Left cardiac atrium (tissue), 4 donors: ENCODE data around the gene KRT34. TPM values are rescaled to one million over a fixed set of nuclear protein-coding genes. Genes with fewer than 3 reads are reported as not detected.
"Not testable (repeated sequence)": the region's sequence is repeated elsewhere in the genome, so short reads cannot be mapped to it uniquely, and the experiment has no call there.

Source experiments
- ATAC-seq, 2 donors: fragments of 200-7000 bp; cut with Tn5 transposase; one replicate each; pipeline ENCODE4 v1.9.1; 2020; ENCODE audit warnings: mild to moderate bottlenecking in 2 of 2, moderate library complexity in 2 of 2
- DNase-seq: peaks from one replicate; pipeline ENCODE4 v3.0.0-alpha.2; 2020
- intact Hi-C, 2 donors: fragments of 100-400 bp; cut with DNase I; formaldehyde crosslinking; loops; one replicate each; pipeline versions ENCODE4 v1.14.1 to v1.15.1; 2022 to 2023
- total RNA-seq, 2 donors: library from RNA; stranded (reverse); fragmentation: NEBNext Ultra II Directional; extraction: Animal tissue kit (Norgen Biotek cat#: 25700); gene quantifications; one replicate each; pipeline ENCODE4 v1.2.1, GENCODE V29; 2021
- donor health status: DM: no; HTN: yes; CAD: no.
- donor health status: DM: no; HTN: yes; CAD: no; lungs with severe emphysema.
- donor health status: DM: yes; HTN: yes; CAD: no.
- donor health status: Dilated cardiomyopathy.

Gene KRT34
- total RNA-seq, 2 donors from 2014 or later: not detected

DNA sequence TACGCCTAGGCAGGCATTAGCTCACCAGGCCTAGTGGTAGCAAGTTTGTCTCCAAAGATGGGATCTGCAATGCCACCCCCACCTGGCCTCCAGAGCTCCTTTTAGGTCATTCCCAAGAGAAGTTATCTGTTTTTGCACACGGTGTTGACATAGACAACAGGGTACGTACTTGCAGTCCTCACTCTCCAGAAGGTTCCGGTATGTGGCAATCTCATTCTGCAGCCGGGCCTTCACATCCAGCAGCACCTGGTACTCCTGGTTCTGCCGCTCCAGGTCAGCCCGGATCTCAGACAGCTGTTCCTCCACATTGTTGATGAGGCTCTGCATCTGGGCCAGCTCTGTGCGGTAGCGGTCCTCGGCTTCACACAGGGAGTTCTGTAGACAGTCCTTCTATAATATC lies 25.1 kb upstream of the KRT34 start:
- ATAC-seq (no peak), DNase-seq (no peak)
- intact Hi-C loops: no loop called here

DNA sequence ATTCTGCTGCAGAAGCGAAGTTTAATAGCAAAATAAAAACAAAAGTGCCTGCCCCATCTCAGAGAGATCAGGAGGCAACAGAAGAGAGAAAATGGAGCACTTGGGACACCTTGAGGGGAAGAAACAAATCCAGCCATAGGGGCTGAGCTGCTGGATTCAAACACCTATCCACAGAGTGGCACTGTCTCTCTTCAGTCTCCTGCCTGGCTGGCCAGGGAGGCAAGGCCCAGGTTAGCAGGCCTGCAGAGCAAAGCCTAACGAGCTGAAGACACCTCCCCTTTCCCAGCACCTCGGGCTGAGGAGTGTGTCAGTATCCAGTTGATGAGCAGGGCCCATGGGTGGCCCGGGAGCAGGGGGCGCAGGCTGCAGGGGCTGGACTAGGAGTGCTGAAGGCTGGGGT lies 24.1 kb upstream of the KRT34 start:
- intact Hi-C loops: no loop called here
- DNase-seq (no peak), ATAC-seq (peak in 1 of 2 donors; percentile 57)

DNA sequence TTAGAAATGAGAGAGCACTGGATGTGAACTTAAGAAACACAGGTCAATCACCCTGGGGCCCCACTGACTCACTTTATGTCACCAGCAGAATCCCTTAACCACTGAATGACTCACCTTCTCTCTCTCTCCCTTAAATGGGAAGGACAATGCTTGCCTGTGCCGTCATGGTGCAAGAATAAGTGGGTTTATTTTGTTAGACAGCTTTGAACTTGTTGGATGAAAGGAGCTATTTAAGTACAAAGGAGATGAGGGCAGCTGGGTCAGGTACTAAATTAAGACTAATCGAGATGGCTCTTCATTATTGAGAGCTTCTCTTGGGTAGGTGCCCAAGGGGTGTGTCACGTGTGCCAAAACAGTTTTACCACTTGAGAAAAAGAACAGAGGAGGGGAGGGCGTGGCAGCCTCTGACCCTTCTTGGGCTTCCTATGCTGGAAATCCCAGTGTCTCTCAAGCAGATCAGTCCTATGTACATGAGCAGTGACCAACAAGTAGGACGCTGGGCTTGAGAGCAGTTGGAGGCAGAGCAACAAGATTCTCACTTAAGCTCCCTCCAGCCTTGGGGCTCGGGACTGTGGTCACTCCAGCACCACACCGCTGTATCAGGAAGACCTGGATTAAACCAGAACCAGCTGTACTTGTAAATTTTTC lies 22.0 kb upstream of the KRT34 start:
- no peak for DNase-seq
- peak; percentile 57 to 85 for ATAC-seq
- intact Hi-C loops: no loop called here

DNA sequence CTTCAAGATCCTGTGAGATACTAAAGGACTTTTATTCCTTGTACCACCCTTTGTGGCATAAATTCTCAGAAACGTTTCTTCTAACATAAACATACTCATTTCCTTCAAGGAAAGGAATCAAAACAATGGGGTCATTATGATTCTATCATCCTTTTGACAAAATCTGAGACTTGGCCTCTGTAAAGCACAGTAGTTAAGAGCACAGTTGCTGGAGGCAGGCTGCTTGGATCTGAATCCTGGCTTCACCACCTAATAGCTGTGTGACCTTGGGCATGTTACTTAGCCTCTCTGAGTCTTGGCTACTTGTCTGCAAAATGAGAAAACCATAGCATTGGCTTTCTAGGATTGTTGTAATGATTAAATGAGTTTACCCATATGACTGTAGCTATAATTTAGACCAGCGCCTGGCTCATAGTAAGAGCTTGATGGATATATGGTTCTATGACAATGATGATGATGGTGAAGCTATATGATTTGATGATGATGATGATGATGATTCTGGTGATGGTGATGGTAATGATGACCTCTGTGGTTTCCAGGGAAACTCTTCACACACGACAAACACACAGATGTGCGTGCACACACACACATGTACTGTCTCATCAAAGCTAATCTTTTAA lies 21.4 kb upstream of the KRT34 start:
- no peak for DNase-seq
- ATAC-seq: no peak
- intact Hi-C loops: no loop called here

DNA sequence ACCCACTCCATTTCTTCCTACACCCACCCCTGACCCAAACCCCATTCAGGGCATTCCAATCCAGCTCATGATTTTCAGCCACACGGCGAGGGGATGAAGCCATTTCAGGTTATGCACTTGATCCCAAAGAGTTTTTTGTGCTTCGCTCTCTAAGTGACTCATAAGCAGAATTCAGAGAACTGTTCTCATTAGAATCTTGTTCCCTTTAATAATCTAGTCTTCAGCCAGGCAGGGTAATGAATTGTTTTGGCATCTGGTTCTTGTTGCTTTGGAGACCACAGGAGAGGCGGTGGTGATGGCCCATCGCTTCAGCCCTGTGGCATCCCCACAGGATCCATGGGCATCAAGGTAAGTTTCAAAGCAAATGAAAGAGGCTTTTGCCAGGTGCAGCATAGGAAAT lies 20.1 kb upstream of the KRT34 start:
- ATAC-seq (no peak), DNase-seq (no peak)
- intact Hi-C loops: no loop called here

DNA sequence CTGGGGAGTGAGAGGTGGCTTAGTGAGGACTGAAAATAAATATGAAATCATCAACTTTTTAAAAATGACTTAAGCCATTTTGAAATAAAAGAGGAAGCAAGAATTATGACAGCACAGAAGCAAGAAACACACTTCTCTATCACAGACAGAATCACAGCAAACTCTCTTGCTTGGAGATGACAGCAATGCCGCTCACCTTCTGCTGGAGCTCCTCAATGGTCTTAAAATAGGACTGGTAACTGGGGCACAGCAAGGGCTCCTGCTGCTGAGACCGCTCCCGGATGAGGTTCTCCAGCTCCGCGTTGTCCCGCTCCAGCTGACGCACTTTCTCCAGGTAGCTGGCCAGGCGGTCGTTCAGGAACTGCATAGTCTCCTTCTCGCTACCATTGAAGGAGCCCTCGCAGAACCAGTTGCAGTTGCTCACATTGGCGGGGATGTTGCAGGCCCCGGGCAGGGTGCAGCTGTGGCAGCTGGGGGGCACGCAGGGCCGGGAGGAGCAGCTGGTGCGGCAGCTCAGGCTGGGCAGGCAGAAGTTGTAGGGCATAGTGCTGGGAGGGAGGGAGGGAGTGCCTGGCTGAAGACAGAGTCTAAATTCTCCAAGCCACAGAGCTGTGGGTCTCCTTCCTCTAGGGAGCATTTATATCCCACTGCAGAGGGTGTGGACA lies 15.0 kb upstream of the KRT34 start, which contains the start of gene KRT31:
Gene KRT31, minus strand, starts transcription at position 613 of the 665 bp plus-strand sequence. Its CDS starts 69 bp downstream, at position 544.
- intact Hi-C loops: no loop called here
- DNase-seq (no peak), ATAC-seq (no peak)

DNA sequence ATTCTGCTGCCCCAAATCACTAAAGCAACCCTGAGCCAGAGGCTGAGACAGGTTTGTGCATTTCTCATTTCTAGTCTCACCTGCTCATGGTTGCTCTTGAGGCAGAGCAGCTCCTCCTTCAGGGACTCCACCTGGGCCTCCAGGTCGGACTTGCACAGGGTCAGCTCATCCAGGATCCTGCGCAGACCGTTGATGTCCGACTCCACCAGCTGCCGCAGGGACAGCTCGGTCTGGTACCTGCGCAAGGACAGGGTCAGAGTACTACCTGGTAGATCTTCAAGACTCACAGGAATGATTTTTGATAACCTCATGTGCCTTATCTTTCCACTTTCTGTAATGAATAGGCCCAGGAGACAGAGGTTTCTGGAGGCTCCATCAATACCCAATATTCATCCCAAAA lies 14.2 kb upstream of the KRT34 start:
- DNase-seq: no peak
- no peak for ATAC-seq
- intact Hi-C loops: no loop called here

DNA sequence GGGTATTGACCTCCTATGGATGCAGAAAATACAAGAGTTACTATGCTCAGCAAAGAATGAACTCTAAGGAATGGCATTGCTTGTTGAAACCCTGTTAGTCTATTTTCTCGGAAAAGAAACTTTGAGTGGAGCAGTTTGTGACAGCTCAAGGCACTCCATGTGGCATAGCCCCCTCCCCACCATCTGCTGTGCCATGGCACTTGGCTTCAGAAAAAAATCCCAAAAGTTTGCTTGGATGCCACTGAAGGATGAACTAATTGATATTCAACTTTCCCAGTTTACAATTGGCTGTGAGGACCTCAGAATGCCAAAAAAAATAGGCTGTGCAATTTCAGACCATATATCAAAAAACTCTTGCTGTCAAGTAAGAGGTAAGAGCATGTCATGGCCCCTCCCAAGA lies 13.5 kb upstream of the KRT34 start:
- intact Hi-C loops: no loop called here
- DNase-seq (no peak), ATAC-seq (no peak)

DNA sequence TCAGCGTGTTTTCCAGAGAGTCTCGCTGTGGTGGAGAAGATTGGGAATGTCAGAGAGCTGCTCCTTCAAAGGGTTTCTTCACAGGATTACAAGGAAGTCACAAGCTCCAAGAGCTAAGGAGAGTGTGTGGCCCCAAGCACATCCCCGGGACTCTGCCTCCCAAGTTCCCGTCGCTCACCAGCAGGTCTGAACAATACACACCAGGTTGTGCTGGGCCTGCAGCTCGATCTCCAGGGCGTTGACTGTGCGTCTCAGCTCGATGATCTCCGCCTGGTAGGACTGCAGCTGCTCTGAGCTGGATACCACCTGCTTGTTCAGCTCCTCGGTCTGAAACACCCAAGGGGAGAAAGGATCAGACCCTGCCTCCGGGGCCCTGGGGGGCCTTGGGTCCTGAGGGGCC lies 12.9 kb upstream of the KRT34 start:
- DNase-seq: not testable (repeated sequence)

DNA sequence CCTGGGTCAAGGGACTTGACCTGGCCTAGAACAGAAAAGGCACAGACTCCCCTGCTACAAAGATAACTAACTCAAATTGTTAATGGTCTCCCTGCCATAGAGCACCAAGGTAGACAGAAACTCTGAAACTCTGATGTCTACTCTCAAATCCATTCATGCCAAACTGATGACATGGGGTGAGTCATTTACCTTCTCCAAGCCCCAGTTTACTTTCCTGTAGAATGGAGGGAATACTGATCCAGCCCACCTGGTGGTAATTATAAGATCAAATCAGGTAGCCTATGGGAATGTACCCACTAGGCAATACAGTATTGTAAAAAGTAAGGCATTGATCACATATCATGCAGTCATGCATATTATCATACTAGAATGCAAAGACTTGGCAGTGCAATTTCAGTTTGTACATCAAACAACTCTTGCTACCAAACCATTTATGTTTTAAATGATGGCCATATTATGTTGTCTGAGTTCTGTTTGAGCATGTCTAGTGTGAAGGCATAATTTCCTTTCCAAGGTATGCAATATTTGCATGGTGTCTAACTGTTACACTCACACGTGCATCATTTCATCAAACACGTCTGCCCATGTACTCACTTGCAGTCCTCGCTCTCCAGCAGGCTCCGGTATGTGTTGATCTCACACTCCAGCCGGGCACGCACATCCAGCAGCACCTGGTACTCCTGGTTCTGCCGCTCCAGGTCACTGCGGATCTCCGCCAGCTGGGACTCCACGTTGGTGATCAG lies 12.3 kb upstream of the KRT34 start:
- no peak for DNase-seq
- intact Hi-C loops: no loop called here
- ATAC-seq: no peak

More for the DNA sequence above, 12.9 kb upstream of the KRT34 start:
- intact Hi-C loops, ATAC-seq: not testable (repeated sequence)

DNA sequence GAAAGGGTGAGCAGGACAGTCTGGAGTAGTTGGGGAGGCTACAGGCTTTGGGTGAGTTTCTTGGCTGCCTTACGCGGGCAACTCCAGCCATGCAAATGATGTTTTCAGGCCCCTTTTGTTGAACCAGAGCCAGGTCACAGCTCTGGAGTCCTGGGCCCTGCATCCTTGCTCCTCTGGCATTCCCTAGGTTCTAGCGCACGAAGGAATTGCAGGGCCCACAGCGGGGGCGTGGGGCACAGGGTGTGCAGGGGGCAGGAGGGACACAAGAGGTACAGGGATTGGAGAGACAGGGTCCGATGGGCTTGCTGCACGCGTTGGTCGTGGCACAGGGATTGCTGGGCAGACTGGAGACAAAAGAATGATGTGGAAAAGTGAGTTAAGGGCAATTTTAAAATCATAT lies 11.7 kb upstream of the KRT34 start:
- intact Hi-C loops: no loop called here
- DNase-seq (no peak), ATAC-seq (no peak)

DNA sequence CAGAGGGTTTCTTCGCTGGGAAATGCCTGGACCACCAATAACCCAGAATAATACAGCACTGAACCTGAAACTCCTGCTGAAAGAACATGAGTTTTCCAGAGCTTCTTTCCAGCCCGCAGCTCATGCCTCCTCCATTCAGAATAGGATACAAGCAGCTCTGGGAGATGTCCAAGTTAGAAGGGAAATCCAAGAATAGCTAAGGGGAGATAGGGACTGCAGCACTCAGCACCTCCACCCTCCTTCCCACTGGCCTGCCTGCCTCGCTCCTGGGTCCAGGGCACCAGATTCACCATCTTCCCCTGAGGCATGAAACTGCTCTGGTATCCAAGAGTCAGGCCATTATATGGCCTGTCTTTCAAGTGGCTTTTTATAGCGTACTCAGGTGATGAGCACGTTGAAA lies 11.2 kb upstream of the KRT34 start:
- peak; percentile 84 to 89 for ATAC-seq
- DNase-seq: no peak
- intact Hi-C loops: no loop called here

DNA sequence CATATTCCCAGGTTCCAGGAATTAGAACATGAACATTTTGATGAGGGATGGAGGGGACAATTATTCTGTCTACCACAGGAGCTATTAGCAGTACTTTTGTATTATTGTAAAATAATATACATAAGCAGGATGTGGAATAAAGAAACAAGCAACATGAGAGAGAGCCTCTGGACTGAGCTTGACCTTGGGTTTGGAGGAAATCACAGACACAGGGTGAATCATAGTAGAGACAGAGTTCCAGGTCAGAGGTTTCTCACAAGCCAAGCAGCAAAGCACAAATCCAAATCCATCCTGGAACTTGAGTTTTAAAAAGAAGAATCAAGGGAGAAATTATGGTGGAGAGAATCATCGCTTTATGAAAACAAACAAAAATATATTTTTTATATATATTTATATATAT lies 10.2 kb upstream of the KRT34 start:
- intact Hi-C loops: no loop called here
- DNase-seq (no peak), ATAC-seq (no peak)

DNA sequence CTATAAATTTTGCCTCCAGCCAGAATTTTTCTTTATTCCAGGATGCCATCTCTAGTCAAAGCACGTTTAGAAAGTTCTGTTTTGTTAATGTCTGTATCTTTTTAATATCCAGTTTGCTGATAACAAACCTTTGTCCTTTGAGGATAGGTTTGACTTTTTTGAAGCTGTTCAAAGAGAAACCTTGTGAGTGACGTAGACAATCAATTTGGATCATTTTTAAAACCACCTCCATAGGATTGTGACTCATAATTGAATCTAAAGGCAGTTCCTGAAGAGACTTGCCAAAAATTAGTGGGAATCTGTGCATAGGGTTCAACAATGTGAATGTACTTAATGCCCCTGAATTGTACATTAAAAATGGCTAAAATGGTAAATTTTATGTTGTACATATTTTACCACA lies 9.4 kb upstream of the KRT34 start:
- ATAC-seq (no peak), DNase-seq (no peak)
- intact Hi-C loops: no loop called here

DNA sequence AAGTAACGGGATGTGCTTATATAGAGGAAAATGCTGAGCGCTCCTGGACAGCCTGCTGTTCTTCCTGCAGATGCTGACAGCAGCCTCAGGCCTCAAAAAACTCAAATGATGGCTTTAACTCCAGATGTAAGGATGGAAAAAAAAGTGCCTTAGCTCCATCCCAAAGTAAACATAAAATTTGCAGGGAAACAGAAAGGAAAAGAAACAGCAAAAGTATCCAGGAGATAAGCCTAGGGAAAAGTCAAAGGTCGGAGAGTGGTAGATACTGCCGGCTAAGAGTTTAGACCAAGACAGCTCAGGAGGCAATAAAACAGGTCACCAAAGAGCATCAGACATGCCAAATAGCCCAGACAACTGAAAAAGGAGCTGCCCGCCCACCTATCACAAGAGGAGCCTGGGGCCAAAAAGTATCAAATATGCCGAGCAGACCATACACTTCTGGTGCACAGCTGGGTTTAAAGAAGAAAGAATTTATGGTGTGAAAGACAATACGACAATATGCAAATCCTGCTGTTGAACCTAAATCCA lies 8.4 kb upstream of the KRT34 start:
- ATAC-seq: no peak
- intact Hi-C loops: no loop called here
- DNase-seq: no peak

DNA sequence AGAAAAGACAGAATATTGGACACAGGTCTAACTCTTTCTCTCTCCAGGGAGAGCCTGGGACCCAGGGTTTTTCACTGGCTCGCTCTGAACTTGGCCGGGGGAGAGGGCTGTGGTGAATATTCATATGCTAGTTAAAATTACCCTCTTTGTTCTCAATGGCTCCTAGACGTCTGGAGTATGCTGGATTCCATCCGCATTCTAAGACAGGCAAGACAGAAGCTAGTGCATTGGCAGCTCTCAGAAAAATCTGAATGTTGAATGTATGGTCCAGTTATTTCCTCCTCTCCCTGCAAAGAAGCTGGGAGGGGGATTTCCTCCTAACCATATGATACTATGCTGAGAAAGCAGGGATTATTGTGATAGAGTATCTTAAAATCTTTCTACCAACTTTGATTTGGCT lies 5.6 kb upstream of the KRT34 start:
- no peak for DNase-seq
- intact Hi-C loops: no loop called here
- no peak for ATAC-seq

DNA sequence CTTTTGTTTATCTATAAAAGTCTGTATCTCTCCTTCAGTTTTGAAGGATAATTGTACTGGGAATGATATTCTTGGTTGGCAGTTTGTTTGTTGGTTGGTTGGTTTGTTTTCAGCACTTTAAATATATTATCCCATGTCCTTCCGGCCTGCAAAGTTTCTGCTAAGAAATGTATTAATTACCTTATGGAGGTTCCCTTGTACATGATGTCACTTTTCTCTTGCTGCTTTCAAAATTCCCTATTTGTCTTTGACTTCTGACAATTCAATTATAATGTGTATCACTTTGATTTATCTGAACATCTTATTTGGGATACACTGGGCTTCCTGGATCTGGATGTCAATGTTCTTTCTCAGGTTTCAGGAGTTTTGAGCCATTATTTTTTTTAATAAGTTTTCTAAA lies 4.1 kb upstream of the KRT34 start:
- no peak for DNase-seq
- intact Hi-C loops: no loop called here
- no peak for ATAC-seq

DNA sequence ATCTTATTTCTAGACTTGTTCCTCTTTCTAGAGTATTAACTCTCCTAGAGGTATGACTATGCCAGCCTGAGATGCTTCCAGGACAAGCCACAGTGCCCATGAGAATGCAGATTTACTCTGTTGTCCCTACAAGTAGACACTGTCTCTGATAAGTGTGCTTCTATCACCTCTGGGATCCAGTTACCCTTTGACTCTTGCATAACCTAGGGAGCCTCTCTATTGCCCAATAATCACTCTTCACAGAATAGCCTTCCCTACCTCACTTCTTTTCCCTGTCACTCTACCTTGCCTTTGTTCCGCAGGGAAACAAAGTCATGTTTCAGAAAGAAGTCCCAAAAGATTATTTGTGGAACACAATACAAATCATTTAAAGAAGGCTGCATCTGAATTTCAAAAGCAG lies 1.6 kb upstream of the KRT34 start:
- DNase-seq (no peak), ATAC-seq (no peak)
- intact Hi-C loops: no loop called here

DNA sequence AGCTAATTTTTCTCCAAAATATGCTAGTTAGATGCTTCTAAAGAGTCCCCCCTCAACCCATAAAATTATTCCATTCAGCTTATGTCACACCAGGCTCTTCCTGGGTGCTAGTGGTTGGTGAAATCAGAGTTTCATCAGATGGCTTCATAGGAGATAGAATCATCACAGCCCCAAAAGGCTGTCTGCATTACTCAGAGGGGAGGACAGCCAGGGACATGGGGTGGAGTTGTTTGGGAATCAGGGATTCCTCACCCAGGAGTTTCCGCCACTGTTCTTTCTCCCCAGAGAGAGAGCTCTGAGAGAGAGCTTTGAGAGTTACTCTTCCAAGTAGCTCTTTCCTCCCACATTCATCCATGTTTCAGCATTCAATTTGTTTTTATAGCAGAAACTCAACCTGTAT lies 288 bp upstream of the KRT34 start:
- ATAC-seq (no peak), DNase-seq (no peak)
- intact Hi-C loops: no loop called here

DNA sequence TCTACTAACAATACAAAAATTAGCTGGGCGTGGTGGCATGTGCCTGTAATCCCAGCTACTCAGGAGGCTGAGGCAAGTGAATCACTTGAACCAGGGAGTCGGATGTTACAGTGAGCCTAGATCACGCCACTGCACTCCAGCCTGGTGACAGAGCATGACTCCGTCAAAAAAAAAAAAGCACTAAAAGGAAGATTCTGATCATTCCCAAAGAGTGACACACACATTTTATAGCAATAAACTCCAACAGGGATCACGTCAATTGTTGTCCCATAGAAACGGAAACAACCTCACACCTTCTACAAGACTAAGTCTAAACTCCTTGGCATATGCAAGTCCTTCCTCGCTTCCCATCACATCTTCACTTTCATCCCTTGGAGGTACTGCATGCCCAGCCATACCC lies 2.0 kb downstream of the KRT34 start:
- intact Hi-C loops, DNase-seq, ATAC-seq: not testable (repeated sequence)
